Duodenal mucosa (tissue), 2 donors: ENCODE data around the gene THAP4.
"Not testable (repeated sequence)": the region's sequence is repeated elsewhere in the genome, so short reads cannot be mapped to it uniquely, and the experiment has no call there.

Source experiments
- H3K27ac ChIP-seq: one replicate; pipeline ENCODE4 v1.7.0; 2013; ENCODE audit warnings: low read depth, low read length
- H3K27me3 ChIP-seq, 2 donors: one replicate each; pipeline ENCODE4 v1.7.0; 2013; ENCODE audit warnings: low read length in 2 of 2, control low read depth in 1 of 2; ENCODE audit not compliant: insufficient read depth in 2 of 2, control insufficient read depth in 1 of 2
- H3K36me3 ChIP-seq, 2 donors: one replicate each; pipeline ENCODE4 v1.7.0; 2013; ENCODE audit warnings: low read length in 2 of 2, control low read depth in 1 of 2; ENCODE audit not compliant: insufficient read depth in 2 of 2, control insufficient read depth in 1 of 2
- H3K4me1 ChIP-seq, 2 donors: one replicate each; pipeline ENCODE4 v1.7.0; 2013; ENCODE audit warnings: low read length in 2 of 2, control low read depth in 1 of 2; ENCODE audit not compliant: insufficient read depth in 2 of 2, control insufficient read depth in 1 of 2
- H3K4me3 ChIP-seq, 2 donors: one replicate each; pipeline ENCODE4 v1.7.0; 2013; ENCODE audit warnings: low read length in 2 of 2, low read depth in 1 of 2
- H3K9ac ChIP-seq, 2 donors: one replicate each; pipeline ENCODE4 v1.7.0; 2013; ENCODE audit warnings: low read length in 2 of 2, low read depth in 1 of 2
- H3K9me3 ChIP-seq, 2 donors: one replicate each; pipeline ENCODE4 v1.7.0; 2013; ENCODE audit warnings: low read length in 2 of 2, control low read depth in 1 of 2; ENCODE audit not compliant: control insufficient read depth in 1 of 2

THAP4 gene

GRCh38 chr2:241573741-241574140 lies 63.2 kb downstream of the THAP4 start:
- H3K27me3 ChIP-seq = no peaks in the 10 kb centered on the region
- H3K27ac ChIP-seq = no peak overlapping the region
- H3K9me3 ChIP-seq = no peaks in the 10 kb centered on the region
- H3K4me3 ChIP-seq = no peak overlapping the region
- no peaks in the 10 kb centered on the region for H3K4me1 ChIP-seq
- H3K9ac ChIP-seq = no peak overlapping the region
- H3K36me3 ChIP-seq = peaks cover 6 to 9% of the 10 kb centered on the region in 2 donors

- not testable (repeated sequence) for H3K27ac ChIP-seq, H3K4me1 ChIP-seq, H3K27me3 ChIP-seq, H3K36me3 ChIP-seq, H3K9ac ChIP-seq, H3K4me3 ChIP-seq, H3K9me3 ChIP-seq
Observed at GRCh38 chr2:241572915-241573651, 63.9 kb downstream of the THAP4 start.

DNA sequence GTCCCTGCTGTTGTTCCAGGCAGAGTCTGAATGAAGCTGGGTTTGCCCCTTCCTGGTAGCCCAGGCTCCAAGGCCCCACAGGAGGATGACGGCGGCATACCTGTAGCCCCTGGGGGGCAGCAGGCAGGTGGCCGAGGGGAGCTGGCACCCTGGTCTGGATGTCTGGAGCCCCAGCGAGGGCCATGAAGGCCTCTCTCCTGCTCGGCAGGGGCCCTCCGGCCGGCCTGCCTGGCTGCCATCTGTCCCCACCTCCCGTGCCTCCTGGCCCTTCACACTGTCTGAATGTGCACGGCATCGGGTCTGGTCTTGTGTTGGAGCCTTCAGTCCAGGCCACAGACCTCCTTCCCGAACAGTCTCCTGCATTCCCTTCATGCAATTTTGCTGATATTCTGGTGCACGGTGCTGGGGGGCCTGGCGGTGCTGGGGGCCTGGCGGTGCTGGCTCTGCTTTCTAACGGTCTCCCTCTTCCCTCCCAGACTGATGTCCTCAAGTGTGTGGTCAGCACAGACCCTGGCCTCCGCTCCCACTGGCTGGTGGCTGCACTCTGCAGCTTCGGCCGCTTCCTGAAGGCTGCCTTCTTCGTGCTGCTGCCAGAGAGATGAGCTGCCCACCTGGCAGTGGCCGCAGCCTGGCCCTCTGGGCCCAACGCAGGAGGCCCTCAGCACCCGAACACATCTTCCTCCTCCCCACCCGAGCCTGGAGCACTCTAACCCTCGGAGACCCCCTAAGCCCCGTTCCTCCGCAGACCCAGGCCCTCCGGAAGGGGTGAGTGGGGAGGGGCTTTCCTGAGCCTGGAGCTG lies 64.9 kb downstream of the THAP4 start:
- H3K36me3 ChIP-seq = peaks cover 6 to 9% of the 10 kb centered on the region in 2 donors
- H3K27ac ChIP-seq = no peak overlapping the region

DNA sequence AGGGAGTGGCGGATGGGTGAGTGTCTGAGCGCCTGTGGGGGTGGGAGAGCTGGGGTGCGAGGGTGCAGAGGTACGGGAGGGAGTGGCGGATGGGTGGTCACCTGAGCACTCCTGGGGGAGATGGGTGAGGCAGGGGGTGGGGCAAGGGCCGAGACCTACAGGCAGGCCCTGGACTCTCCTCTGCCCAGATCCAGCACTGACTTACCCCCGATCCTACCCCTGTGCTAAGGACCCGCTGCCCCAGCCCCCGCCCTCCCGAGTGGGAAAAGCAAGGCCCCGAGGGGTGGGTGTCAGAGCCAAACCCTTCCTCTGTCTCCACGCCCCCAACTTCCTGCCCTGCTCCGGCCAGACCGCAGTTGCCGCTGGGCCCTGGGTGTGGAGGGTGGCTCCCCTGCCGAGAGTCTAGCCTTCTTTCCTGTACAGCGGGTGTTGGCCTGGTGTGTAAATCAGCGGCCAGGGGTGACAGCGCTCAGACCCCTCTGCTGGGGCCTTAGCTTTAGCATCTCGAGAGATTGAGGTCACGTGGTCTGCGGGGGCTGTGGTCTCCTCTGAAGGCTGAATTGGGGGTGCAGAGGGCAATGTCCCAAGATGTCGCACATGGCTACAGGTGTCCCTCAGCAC lies 65.9 kb downstream of the THAP4 start:
- no peaks in the 10 kb centered on the region for H3K4me1 ChIP-seq
- no peak overlapping the region for H3K4me3 ChIP-seq
- H3K9ac ChIP-seq = no peak overlapping the region
- H3K9me3 ChIP-seq = no peaks in the 10 kb centered on the region
- no peak overlapping the region for H3K27ac ChIP-seq
- H3K36me3 ChIP-seq = peaks cover 6 to 9% of the 10 kb centered on the region in 2 donors
- no peaks in the 10 kb centered on the region for H3K27me3 ChIP-seq

More for the DNA sequence above, 64.9 kb downstream of the THAP4 start:
- H3K27me3 ChIP-seq = no peaks in the 10 kb centered on the region
- H3K9ac ChIP-seq = no peak overlapping the region
- no peak overlapping the region for H3K4me3 ChIP-seq
- H3K9me3 ChIP-seq = no peaks in the 10 kb centered on the region
- H3K4me1 ChIP-seq = no peaks in the 10 kb centered on the region

GRCh38 chr2:241569831-241570281 lies 67.1 kb downstream of the THAP4 start:
- Histone ChIP-seq H3K9me3 (no peaks in the 10 kb centered on the region), H3K36me3 (peaks cover 0 to 9% of the 10 kb centered on the region in 2 donors), H3K27me3 (no peaks in the 10 kb centered on the region), H3K4me3 (no peak overlapping the region), H3K27ac (no peak overlapping the region), H3K4me1 (no peaks in the 10 kb centered on the region), H3K9ac (no peak overlapping the region)

DNA sequence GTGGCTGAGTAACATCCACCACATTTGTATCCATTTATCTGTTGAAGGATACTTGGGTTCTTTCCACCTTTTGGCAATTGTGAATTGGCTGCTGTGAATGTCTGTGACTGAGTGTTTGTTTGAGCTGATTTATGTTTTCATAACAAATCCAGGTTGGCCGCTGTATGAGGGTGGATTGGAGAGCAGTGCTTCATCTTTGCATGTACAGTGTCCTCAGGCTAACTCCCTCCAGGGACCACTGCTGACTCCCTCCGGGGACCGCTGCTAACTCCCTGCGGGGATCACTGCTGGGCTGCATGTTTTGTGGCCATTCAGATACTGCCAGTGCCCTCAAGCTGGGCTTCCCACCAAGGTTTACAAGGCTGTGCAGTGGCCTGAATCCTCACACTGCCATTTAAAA lies 68.2 kb downstream of the THAP4 start:
- Histone ChIP-seq H3K27me3 (no peaks in the 10 kb centered on the region), H3K9ac (no peak overlapping the region), H3K9me3 (no peaks in the 10 kb centered on the region), H3K27ac (no peak overlapping the region), H3K4me1 (no peaks in the 10 kb centered on the region), H3K4me3 (no peak overlapping the region), H3K36me3 (peaks cover 0 to 9% of the 10 kb centered on the region in 2 donors)

- no peak overlapping the region for H3K9ac ChIP-seq
- H3K27ac ChIP-seq = no peak overlapping the region
- no peak overlapping the region for H3K4me3 ChIP-seq
- no peaks in the 10 kb centered on the region for H3K9me3 ChIP-seq
- no peaks in the 10 kb centered on the region for H3K4me1 ChIP-seq
- no peaks in the 10 kb centered on the region for H3K27me3 ChIP-seq
- peaks cover 0 to 9% of the 10 kb centered on the region in 2 donors for H3K36me3 ChIP-seq
Observed at GRCh38 chr2:241567776-241568175, 69.2 kb downstream of the THAP4 start.

DNA sequence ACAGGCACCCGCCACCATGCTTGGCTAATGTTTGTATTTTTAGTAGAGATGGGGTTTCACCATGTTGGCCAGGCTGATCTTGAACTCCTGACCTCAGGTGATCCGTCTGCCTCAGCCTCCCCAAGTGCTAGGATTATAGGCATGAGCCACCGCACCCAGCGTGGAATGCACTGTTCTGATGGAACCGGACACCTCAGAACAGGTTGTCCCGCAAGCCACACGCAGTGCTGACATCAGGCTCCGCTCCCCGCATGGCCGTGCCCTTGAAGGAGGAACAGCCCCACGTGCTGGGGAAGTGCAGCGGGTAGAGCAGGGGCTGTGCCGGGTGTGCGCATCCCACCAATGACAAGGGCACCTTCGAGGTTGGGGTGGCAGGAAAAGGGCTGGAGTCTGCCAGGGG lies 69.7 kb downstream of the THAP4 start:
- not testable (repeated sequence) for H3K27ac ChIP-seq, H3K36me3 ChIP-seq, H3K9ac ChIP-seq, H3K4me1 ChIP-seq, H3K4me3 ChIP-seq, H3K27me3 ChIP-seq, H3K9me3 ChIP-seq

DNA sequence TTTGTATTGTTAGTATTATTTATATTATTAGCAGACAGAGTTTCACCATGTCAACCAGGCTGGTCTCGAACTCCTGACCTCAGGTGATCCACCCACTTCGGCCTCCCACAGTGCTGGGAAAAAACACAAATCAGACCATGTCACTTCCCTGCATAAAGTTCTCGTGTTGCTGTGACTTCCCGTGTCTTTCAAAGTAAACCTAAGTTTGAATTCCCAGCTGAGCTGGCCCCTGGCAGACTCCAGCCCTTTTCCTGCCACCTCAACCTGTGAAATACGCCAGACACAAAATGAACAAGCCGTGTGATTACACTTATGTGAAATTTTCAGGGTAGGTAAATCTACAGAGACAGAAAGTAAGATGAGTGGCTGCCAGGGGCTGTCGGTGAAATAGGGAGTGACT lies 70.5 kb downstream of the THAP4 start:
- Histone ChIP-seq H3K4me1 (no peaks in the 10 kb centered on the region), H3K27ac (no peak overlapping the region), H3K9me3 (no peaks in the 10 kb centered on the region), H3K36me3 (peaks cover 0 to 2% of the 10 kb centered on the region in 2 donors), H3K4me3 (no peak overlapping the region), H3K27me3 (no peaks in the 10 kb centered on the region), H3K9ac (no peak overlapping the region)

DNA sequence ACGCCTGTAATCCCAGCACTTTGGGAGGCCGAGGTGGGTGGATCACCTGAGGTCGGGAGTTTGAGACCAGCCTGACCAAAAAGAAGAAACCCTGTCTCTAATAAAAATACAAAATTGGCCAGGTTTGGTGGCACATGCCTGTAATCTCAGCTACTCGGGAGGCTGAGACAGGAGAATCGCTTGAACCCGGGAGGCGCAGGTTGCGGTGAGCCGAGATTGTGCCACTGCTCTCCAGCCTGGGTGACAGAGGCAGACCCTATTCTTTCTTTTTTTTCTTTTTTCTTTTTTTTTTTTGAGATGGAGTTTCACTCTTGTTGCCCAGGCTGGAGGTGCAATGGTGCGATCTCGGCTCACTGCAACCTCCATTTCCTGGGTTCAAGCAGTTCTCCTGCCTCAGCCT lies 70.9 kb downstream of the THAP4 start:
- not testable (repeated sequence) for H3K27ac ChIP-seq, H3K27me3 ChIP-seq, H3K4me1 ChIP-seq, H3K9ac ChIP-seq, H3K36me3 ChIP-seq, H3K4me3 ChIP-seq, H3K9me3 ChIP-seq
